ENCODE results near the gene MACROH2A1. TPM values are rescaled to one million over a fixed set of nuclear protein-coding genes. Genes with fewer than 3 reads are reported as not detected.

The MACROH2A1 gene
- total RNA-seq, 1 experiment from 2014 or later = 83.8 TPM

- Mint-ChIP-seq H3K4me3 (no peak overlapping the region), H3K27ac (no peak overlapping the region), H3K4me1 (no peaks in the 10 kb centered on the region), H3K36me3 (peaks cover 14% of the 10 kb centered on the region), H3K27me3 (ENCODE audit: low read depth) (no peaks in the 10 kb centered on the region), H3K9me3 (no peaks in the 10 kb centered on the region)
- ChIA-PET CTCF (interaction anchor here (1.0 kb wide), 1 partner anchor 78 kb away, joined by 3 read pairs; no protein-coding TSS in a partner anchor), POLR2A (no interaction called here)
- TF ChIP-seq JAZF1 (CRISPR knock-in tag; IDR thresholded peaks at IDR 0.05) = no peak
- TF ChIP-seq SP1 (CRISPR knock-in tag; conservative IDR thresholded peaks at IDR 0.05) = no peak
- TF ChIP-seq, protein P1, sequence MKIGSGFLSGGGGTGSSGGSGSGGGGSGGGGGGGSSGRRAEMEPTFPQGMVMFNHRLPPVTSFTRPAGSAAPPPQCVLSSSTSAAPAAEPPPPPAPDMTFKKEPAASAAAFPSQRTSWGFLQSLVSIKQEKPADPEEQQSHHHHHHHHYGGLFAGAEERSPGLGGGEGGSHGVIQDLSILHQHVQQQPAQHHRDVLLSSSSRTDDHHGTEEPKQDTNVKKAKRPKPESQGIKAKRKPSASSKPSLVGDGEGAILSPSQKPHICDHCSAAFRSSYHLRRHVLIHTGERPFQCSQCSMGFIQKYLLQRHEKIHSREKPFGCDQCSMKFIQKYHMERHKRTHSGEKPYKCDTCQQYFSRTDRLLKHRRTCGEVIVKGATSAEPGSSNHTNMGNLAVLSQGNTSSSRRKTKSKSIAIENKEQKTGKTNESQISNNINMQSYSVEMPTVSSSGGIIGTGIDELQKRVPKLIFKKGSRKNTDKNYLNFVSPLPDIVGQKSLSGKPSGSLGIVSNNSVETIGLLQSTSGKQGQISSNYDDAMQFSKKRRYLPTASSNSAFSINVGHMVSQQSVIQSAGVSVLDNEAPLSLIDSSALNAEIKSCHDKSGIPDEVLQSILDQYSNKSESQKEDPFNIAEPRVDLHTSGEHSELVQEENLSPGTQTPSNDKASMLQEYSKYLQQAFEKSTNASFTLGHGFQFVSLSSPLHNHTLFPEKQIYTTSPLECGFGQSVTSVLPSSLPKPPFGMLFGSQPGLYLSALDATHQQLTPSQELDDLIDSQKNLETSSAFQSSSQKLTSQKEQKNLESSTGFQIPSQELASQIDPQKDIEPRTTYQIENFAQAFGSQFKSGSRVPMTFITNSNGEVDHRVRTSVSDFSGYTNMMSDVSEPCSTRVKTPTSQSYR (CRISPR knock-in tag; IDR thresholded peaks at IDR 0.05) = no peak
- no peak for TF ChIP-seq FOXP1 (CRISPR knock-in tag; IDR thresholded peaks at IDR 0.05; ENCODE audit: borderline replicate concordance)
- TF ChIP-seq KAT7 (CRISPR knock-in tag; IDR thresholded peaks at IDR 0.05; ENCODE audit: borderline replicate concordance) = no peak
- TF ChIP-seq MYBL2 (CRISPR knock-in tag; IDR thresholded peaks at IDR 0.05) = no peak
- no peak for TF ChIP-seq NR2C2 (CRISPR knock-in tag; IDR thresholded peaks at IDR 0.05)
- TF ChIP-seq PRDM15 (CRISPR knock-in tag; IDR thresholded peaks at IDR 0.05) = no peak
- TF ChIP-seq ZNF671 (CRISPR knock-in tag; IDR thresholded peaks at IDR 0.05) = no peak
- no peak for TF ChIP-seq SOX15 (CRISPR knock-in tag; IDR thresholded peaks at IDR 0.05)
- DNase-seq (ENCODE audit: low spot score) = no peak
- no peak for ATAC-seq
Observed at GRCh38 chr5:135347392-135347791, 51.6 kb downstream of the MACROH2A1 start.

DNA sequence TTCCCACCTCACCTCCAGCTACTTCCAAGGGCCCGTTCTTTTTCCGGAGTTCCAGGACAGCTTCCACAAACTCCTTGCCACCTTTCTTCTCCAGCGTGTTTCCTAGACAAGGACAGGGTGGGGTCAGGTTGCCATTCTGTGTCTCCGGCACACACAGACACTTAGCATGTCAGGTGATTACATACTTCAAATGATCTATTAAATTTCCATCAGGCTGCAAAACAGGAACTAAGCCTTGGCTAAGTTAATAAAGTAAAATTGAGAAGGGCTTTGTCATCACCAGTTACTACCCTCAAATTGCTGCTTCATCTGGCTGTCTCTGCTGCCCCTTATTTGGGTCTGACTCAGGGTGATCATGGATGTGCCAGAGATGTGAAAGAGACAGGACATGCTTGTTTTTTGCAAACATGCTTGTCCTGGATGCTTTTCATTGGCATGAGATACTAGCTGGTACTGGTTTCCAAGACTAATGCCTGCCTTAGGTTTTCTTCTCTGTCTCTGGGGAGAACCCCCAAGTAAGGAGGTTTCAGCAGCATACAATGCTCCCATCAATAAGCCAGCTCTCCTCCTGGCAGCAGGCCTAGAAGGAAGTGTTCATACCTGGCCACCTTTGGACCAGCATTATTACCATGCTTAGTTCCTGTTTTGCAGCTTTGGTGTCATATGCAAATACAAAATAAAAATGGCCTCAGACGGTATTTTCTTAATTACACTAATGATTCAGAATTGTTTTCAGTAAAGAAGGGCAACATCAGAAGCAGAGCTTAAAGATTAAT lies 52.9 kb downstream of the MACROH2A1 start:
- POLR2A ChIA-PET = no interaction called here
- H3K36me3 Mint-ChIP-seq = peaks cover 14% of the 10 kb centered on the region
- ATAC-seq (no peak), DNase-seq (ENCODE audit: low spot score) (no peak)
- CTCF ChIA-PET = no interaction called here
- H3K4me1 Mint-ChIP-seq = no peaks in the 10 kb centered on the region
- H3K9me3 Mint-ChIP-seq = no peaks in the 10 kb centered on the region
- H3K27ac Mint-ChIP-seq = no peak overlapping the region
- H3K27me3 Mint-ChIP-seq (ENCODE audit: low read depth) = no peaks in the 10 kb centered on the region
- no peak overlapping the region for H3K4me3 Mint-ChIP-seq
- TF ChIP-seq ELF4 (CRISPR knock-in tag; IDR thresholded peaks at IDR 0.05; ENCODE audit: low read depth) (no peak), NR3C1 (CRISPR knock-in tag; conservative IDR thresholded peaks at IDR 0.05; ENCODE audit: low read depth) (no peak), PRRX2 (CRISPR knock-in tag; IDR thresholded peaks at IDR 0.05) (no peak), ZNF138 (CRISPR knock-in tag; conservative IDR thresholded peaks at IDR 0.05) (no peak), GTF2I (CRISPR knock-in tag; conservative IDR thresholded peaks at IDR 0.05) (no peak), MAX (CRISPR knock-in tag; IDR thresholded peaks at IDR 0.05) (no peak), ZNF416 (CRISPR knock-in tag; IDR thresholded peaks at IDR 0.05) (no peak), ZNF396 (CRISPR knock-in tag; IDR thresholded peaks at IDR 0.05; ENCODE audit: borderline replicate concordance) (no peak), SP1 (CRISPR knock-in tag; conservative IDR thresholded peaks at IDR 0.05) (no peak), CREM (CRISPR knock-in tag; IDR thresholded peaks at IDR 0.05) (no peak), NR2C2 (CRISPR knock-in tag; IDR thresholded peaks at IDR 0.05) (no peak), USF2 (CRISPR knock-in tag; IDR thresholded peaks at IDR 0.05) (no peak), ZNF317 (CRISPR knock-in tag; IDR thresholded peaks at IDR 0.05; ENCODE audit: borderline replicate concordance, low read depth) (no peak), ZNF121 (CRISPR knock-in tag; IDR thresholded peaks at IDR 0.05) (no peak)
- TF ChIP-seq, protein P2, sequence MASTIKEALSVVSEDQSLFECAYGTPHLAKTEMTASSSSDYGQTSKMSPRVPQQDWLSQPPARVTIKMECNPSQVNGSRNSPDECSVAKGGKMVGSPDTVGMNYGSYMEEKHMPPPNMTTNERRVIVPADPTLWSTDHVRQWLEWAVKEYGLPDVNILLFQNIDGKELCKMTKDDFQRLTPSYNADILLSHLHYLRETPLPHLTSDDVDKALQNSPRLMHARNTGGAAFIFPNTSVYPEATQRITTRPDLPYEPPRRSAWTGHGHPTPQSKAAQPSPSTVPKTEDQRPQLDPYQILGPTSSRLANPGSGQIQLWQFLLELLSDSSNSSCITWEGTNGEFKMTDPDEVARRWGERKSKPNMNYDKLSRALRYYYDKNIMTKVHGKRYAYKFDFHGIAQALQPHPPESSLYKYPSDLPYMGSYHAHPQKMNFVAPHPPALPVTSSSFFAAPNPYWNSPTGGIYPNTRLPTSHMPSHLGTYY (CRISPR knock-in tag; IDR thresholded peaks at IDR 0.05) = no peak
- TF ChIP-seq, protein P3, sequence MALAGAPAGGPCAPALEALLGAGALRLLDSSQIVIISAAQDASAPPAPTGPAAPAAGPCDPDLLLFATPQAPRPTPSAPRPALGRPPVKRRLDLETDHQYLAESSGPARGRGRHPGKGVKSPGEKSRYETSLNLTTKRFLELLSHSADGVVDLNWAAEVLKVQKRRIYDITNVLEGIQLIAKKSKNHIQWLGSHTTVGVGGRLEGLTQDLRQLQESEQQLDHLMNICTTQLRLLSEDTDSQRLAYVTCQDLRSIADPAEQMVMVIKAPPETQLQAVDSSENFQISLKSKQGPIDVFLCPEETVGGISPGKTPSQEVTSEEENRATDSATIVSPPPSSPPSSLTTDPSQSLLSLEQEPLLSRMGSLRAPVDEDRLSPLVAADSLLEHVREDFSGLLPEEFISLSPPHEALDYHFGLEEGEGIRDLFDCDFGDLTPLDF (CRISPR knock-in tag; IDR thresholded peaks at IDR 0.05) = no peak
- TF ChIP-seq, protein P4, sequence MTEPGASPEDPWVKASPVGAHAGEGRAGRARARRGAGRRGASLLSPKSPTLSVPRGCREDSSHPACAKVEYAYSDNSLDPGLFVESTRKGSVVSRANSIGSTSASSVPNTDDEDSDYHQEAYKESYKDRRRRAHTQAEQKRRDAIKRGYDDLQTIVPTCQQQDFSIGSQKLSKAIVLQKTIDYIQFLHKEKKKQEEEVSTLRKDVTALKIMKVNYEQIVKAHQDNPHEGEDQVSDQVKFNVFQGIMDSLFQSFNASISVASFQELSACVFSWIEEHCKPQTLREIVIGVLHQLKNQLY (CRISPR knock-in tag; IDR thresholded peaks at IDR 0.05) = no peak
